Skin epidermis (tissue), 12 donors: ENCODE data around the gene EHD4.
A peak's percentile ranks its signal among the peaks of the same experiment; 100 is the strongest.

Experiments used
- H3K27ac ChIP-seq, 21 experiments: fragments of 200-600 bp; sonication (generic) in 11 of 21; one replicate each; pipeline ENCODE4 v1.5.0; 2020; ENCODE audit warnings: mild to moderate bottlenecking in 3 of 21, inconsistent platforms in 2 of 21, moderate library complexity in 2 of 21
- H3K4me3 ChIP-seq, 7 experiments: fragments of 200-600 bp; sonication (generic) in 2 of 7; one replicate each; pipeline ENCODE4 v1.5.0; 2020; ENCODE audit warnings: inconsistent platforms in 2 of 7, mild to moderate bottlenecking in 2 of 7, moderate library complexity in 1 of 7

The EHD4 gene

GRCh38 chr15:41983221-41983620, 10.9 kb upstream of the EHD4 start:
- Histone ChIP-seq H3K4me3 (no peak overlapping the region), H3K27ac (no peak overlapping the region)

DNA sequence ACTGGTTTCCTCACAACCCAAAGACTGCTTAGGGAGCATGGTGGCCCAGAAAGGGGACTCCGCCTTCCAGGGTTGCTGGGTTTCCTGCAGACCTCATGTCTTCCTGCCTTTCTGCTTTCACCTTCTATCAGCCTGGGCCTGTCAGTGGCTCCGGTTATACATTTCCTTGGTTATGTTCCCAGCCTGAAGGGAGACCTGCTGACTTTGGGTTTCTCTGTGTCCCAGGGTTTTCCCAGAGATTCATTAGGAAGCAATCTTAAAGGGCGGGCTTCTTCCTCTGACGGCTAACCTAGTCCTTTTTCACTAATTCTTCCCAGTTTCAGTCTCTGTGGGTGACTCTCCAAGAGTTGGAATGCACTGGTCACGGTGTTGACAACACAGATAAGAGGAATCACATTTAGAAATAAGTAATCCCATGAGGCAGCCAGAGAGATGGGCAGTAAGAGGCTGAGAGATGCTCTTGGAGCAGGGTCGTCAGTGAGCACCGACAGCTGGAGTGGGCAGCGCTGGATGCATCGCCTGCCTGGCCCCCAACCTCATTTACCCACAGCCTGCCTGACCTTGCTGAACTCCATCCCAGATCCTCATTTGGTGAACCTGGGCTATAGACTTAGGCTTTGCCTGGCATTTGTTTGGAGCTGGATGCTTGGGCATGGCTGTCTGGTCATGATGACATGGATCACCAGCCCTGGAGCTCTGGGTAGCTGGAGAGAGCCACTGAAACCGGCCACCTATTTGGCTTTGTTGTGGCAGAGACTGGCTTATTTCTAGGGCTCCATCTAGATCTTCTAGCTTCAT, 10.0 kb upstream of the EHD4 start:
- Histone ChIP-seq H3K27ac (no peak overlapping the region), H3K4me3 (no peak overlapping the region)

DNA sequence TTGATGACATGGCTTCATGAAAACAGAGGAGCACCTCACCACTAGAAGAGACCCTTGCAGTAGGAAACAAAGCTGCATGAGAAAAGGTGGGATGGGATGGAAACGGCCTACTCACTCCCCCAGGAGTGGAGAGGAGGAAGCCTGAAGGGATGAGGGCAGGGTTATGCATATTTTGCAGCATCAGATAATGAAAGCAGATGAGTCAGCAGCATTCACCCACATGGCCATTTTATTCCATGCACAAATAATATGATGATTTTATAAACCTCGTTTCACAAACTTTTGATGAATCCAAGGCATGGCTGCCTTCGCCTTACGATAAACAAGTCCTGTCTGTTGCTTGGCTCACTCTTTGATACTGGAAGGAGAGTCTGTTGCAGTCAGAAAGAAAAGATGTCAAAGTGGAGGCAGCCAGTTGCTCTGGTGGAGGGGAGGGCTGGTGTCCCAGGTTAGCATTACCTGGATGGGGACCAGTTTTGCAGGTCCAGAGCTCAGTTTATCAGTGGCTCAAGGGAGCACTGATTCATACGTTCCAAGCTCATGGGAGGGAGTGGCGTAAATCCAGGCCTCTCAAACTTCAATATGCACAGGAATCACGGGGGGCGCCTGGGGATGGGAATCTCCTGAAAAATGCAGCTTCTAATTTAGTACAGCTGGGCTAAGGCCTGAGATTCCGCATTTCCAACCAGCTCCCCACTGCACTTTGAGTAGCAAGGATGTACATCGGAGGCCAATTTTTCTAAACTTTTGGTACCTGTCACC, 9.2 kb upstream of the EHD4 start:
- Histone ChIP-seq H3K27ac (no peak overlapping the region), H3K4me3 (no peak overlapping the region)

DNA sequence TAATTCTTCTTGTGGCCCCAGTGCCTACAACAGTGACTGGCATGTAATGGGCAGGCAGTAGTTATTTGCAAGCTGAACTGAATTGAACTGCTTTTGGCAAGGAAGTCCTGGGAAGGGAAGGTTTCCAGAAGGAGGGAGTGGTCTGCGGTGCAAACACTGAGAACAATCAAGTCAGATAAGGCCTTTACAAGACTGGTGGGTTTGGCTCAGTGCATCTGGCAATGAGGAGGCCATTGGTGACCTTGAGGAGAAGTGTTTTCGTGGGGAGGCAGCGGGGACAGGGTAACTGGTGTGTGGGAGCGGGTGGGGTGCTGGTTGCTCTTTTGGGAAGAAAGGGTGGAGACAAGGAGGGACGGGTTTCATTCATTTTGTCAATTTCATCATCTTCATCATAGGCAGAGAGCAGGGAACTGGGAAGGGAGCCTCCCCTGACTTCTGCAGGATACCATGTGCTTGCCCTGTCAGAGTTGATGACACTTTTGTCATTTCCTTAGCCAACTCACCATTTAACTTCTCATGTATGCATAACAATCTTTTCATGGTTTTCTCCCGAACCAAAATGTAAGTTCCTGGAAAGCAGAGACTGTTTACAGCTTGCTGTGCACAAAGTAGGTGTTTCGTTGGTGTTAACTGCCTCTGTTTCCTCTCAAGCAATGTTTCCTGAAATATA, 8.4 kb upstream of the EHD4 start:
- Histone ChIP-seq H3K27ac (no peak overlapping the region), H3K4me3 (no peak overlapping the region)

GRCh38 chr15:41979493-41980266, 7.3 kb upstream of the EHD4 start:
- peak overlapping the region in 1 of 21 experiments; percentile 4 for H3K27ac ChIP-seq
- H3K4me3 ChIP-seq = no peak overlapping the region

GRCh38 chr15:41978534-41978933, 6.2 kb upstream of the EHD4 start:
- H3K27ac ChIP-seq = no peak overlapping the region
- no peak overlapping the region for H3K4me3 ChIP-seq

GRCh38 chr15:41977757-41978383, 5.5 kb upstream of the EHD4 start:
- no peak overlapping the region for H3K4me3 ChIP-seq
- no peak overlapping the region for H3K27ac ChIP-seq

DNA sequence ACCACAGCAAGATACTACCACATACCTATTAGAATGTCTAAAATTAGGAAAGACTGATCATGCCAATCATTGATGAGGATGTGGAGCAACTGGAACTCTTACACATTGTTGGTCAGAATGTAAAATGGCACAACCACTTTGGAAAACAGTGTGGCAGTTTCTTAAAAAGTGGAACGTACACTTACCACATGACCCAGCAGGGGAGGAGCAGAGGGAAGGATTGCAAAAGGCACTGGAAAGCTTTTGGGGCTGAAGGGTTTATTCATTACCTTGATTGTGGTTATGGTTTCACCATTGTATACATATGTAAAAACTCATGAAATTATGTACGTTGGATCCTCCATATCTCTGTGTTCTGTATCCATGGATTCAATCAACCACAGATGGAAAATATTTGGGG, 3.3 kb upstream of the EHD4 start:
- no peak overlapping the region for H3K27ac ChIP-seq
- no peak overlapping the region for H3K4me3 ChIP-seq

- Histone ChIP-seq H3K27ac (no peak overlapping the region), H3K4me3 (no peak overlapping the region)
These were observed 1.7 kb upstream of the EHD4 start for GRCh38 chr15:41974041-41974440.

- peak overlapping the region; percentile 77 to 96 (median 88) for H3K4me3 ChIP-seq
- peak overlapping the region; percentile 63 to 96 (median 90) for H3K27ac ChIP-seq
These were observed 483 bp downstream of the EHD4 start for GRCh38 chr15:41971895-41972252.

GRCh38 chr15:41971089-41971894, 1.1 kb downstream of the EHD4 start:
- H3K4me3 ChIP-seq = peak overlapping the region; percentile 77 to 96 (median 88)
- peak overlapping the region; percentile 63 to 96 (median 90) for H3K27ac ChIP-seq

GRCh38 chr15:41970456-41970855, 1.9 kb downstream of the EHD4 start:
- peak overlapping the region in 18 of 21 experiments; percentile 2 to 96 (median 72) for H3K27ac ChIP-seq
- peak overlapping the region in 5 of 7 experiments; percentile 77 to 90 (median 87) for H3K4me3 ChIP-seq

GRCh38 chr15:41969851-41970431, 2.4 kb downstream of the EHD4 start:
- Histone ChIP-seq H3K4me3 (peak overlapping the region in 4 of 7 experiments; percentile 10 to 90 (median 88)), H3K27ac (peak overlapping the region in 18 of 21 experiments; percentile 2 to 96 (median 72))

- H3K4me3 ChIP-seq = no peak overlapping the region
- H3K27ac ChIP-seq = peak overlapping the region in 13 of 21 experiments; percentile 23 to 93 (median 73)
These were observed 3.7 kb downstream of the EHD4 start for GRCh38 chr15:41968701-41969100.

DNA sequence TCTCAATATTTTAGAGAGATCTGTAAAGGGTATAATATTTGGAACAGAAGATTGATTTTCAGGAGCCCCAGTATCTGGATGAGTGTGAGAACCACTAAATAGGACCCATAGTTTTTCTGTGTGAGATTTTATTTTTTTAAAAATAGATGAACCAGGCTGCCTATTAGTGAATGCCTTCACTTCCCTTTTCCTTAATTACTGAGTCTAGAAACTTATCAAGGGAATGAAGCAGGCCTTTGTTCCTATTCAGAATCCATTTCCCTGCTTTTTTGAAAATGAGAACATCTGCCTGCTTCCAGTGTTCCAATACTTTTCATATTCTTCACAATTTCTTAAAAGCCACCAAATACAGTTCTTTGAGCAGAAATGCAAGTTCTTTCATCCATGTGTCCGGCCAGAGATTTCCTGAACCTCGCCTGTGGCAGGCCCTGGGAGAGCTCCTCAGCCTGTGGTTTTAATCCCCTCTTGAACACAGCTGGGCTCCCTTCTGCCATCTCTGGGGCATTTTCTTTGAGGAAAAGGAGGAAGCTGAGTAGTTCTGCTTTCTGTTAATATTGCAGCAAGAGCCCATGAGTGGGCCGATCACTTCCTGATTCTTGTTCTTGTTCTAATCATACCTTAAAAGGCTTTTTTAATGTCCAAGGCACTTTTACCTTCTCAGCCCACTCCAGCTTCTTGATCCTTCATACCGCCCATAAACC, 4.7 kb downstream of the EHD4 start:
- H3K27ac ChIP-seq = peak overlapping the region in 20 of 21 experiments; percentile 23 to 86 (median 63)
- H3K4me3 ChIP-seq = no peak overlapping the region

DNA sequence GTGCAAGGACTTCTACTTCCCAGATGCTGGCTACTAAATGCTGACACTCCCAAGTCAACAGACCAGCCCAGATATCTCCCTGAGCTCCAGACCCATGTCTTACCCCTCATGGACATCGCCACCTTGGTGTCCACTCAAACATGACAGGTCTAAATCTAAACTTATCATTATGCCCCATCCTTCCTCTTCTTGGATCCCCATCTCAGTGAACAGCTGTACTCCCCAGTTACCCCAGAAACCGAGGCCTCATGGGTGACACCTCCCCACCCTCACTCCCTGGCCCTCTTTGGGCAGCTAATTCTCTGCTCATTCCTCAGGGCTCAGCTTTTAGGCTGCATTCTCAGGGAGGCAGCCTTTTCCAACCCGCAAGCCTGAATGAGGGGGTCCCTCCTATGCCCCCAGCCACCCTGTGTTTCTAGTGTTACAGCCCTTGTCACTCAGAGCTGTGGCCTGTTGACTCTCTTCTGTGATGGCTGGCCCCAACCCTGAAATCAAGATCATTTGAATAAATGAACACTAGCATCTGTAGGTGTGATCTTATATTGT, 5.4 kb downstream of the EHD4 start:
- Histone ChIP-seq H3K4me3 (no peak overlapping the region), H3K27ac (peak overlapping the region in 19 of 21 experiments; percentile 23 to 86 (median 63))

DNA sequence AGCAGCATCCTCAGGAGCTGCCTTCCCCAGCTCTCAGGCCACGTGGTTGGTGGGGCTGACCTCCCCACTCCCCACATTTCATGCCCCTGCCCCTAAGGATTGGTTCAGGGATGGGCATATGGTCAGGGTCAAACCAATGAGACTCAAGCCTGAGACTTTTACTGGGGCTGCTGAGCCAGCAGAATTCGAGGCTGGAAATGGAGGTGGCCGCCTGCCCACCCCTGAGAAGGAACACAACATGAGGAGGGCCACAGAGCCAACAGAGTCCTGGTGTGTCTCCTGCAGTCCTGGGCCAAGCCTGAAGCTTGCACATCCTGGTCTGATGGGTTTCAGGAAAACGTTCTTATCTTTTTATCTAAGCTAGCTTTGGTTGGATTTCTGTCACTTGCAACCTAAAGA, 5.9 kb downstream of the EHD4 start:
- Histone ChIP-seq H3K4me3 (no peak overlapping the region), H3K27ac (peak overlapping the region in 13 of 21 experiments; percentile 0 to 84 (median 58))
